Muscle of leg (tissue), 11 donors: Measurements from ENCODE around the gene PLET1. TPM values are rescaled to one million over a fixed set of nuclear protein-coding genes. Genes with fewer than 3 reads are reported as not detected.

Source experiments
- DNase-seq: peaks from one replicate; pipeline ENCODE4 v3.0.0; 2013
- H3K27ac ChIP-seq: one replicate; pipeline ENCODE4 v1.5.1; 2013; ENCODE audit warnings: mild to moderate bottlenecking, low read length, control low read depth
- H3K27me3 ChIP-seq: one replicate; pipeline ENCODE4 v1.6.1; 2013; ENCODE audit warnings: low read length; ENCODE audit not compliant: control insufficient read depth, insufficient read depth
- H3K36me3 ChIP-seq: one replicate; pipeline ENCODE4 v1.6.1; 2013; ENCODE audit warnings: low read length; ENCODE audit not compliant: control insufficient read depth, insufficient read depth
- H3K4me1 ChIP-seq: one replicate; pipeline ENCODE4 v1.6.1; 2013; ENCODE audit warnings: low read length; ENCODE audit not compliant: control insufficient read depth, insufficient read depth
- H3K4me3 ChIP-seq: one replicate; pipeline ENCODE4 v1.5.1; 2013; ENCODE audit warnings: low read length, control low read depth
- H3K9me3 ChIP-seq: replicated peaks from 2 replicates; pipeline ENCODE4 v1.6.1; 2013; ENCODE audit warnings: low read depth, low read length; ENCODE audit not compliant: control insufficient read depth
- WGBS: methylation state at CpG from one replicate; pipeline ENCODE4 v1.1.5; 2013; ENCODE audit warnings: missing lambda C conversion rate; ENCODE audit not compliant: insufficient coverage; 5-methylcytosine and 5-hydroxymethylcytosine counted together
- polyA plus RNA-seq, 8 donors: library from polyadenylated mRNA; unstranded; fragments of 120-200 nt; gene quantifications; one replicate each; pipeline versions ENCODE4 v1.2.1 to v1.2.3, GENCODE V29; 2013; ENCODE audit warnings: inconsistent platforms in 1 of 8, low replicate concordance in 1 of 8; ENCODE audit not compliant: insufficient read length in 8 of 8, insufficient read depth in 1 of 8
- total RNA-seq: library from RNA; stranded (reverse); fragments of 120-200 nt; gene quantifications from one replicate; pipeline ENCODE4 v1.2.4, GENCODE V29; 2013

The PLET1 gene
- total and polyA plus RNA-seq, 9 donors = not detected

GRCh38 chr11:112248201-112248600 is 12.5 kb downstream of the PLET1 start:
- WGBS = no CpG with 5 or more reads among the region's 2 CpGs
- Histone ChIP-seq H3K9me3 (peaks cover 3% of the 10 kb centered on the region), H3K27me3 (no peaks in the 10 kb centered on the region), H3K27ac (no peak overlapping the region), H3K4me3 (no peak overlapping the region), H3K4me1 (no peaks in the 10 kb centered on the region), H3K36me3 (no peaks in the 10 kb centered on the region)
- DNase-seq = peak; percentile 15

GRCh38 chr11:112247201-112247600 is 13.5 kb downstream of the PLET1 start:
- Histone ChIP-seq H3K27me3 (no peaks in the 10 kb centered on the region), H3K27ac (no peak overlapping the region), H3K4me1 (no peaks in the 10 kb centered on the region), H3K9me3 (peaks cover 3% of the 10 kb centered on the region), H3K36me3 (no peaks in the 10 kb centered on the region), H3K4me3 (no peak overlapping the region)
- WGBS = no CpG with 5 or more reads among the region's 4 CpGs
- no peak for DNase-seq

- no peak overlapping the region for H3K27ac ChIP-seq
- peaks cover 3% of the 10 kb centered on the region for H3K9me3 ChIP-seq
- DNase-seq = no peak
- peaks cover 21% of the 10 kb centered on the region for H3K36me3 ChIP-seq
- WGBS = 93% methylated on average over 2 of the region's 3 CpGs
- no peaks in the 10 kb centered on the region for H3K27me3 ChIP-seq
- H3K4me1 ChIP-seq = no peaks in the 10 kb centered on the region
- H3K4me3 ChIP-seq = no peak overlapping the region
These were observed 19.2 kb downstream of the PLET1 start for GRCh38 chr11:112241486-112241885.

GRCh38 chr11:112238041-112238440 is 22.6 kb downstream of the PLET1 start:
- no peak for DNase-seq
- Histone ChIP-seq H3K27me3 (no peaks in the 10 kb centered on the region), H3K36me3 (peaks cover 31% of the 10 kb centered on the region), H3K27ac (no peak overlapping the region), H3K9me3 (no peaks in the 10 kb centered on the region), H3K4me3 (no peak overlapping the region), H3K4me1 (no peaks in the 10 kb centered on the region)
- no CpG with 5 or more reads among the region's 3 CpGs for WGBS

GRCh38 chr11:112237451-112237850 is 23.2 kb downstream of the PLET1 start:
- H3K4me1 ChIP-seq = no peaks in the 10 kb centered on the region
- no peaks in the 10 kb centered on the region for H3K9me3 ChIP-seq
- H3K4me3 ChIP-seq = no peak overlapping the region
- WGBS = 83% methylated on average over 1 of the region's 4 CpGs
- no peak for DNase-seq
- peaks cover 31% of the 10 kb centered on the region for H3K36me3 ChIP-seq
- no peaks in the 10 kb centered on the region for H3K27me3 ChIP-seq
- H3K27ac ChIP-seq = no peak overlapping the region

GRCh38 chr11:112235750-112236390 is 24.8 kb downstream of the PLET1 start:
- Histone ChIP-seq H3K9me3 (no peaks in the 10 kb centered on the region), H3K4me1 (no peaks in the 10 kb centered on the region), H3K4me3 (no peak overlapping the region), H3K27me3 (no peaks in the 10 kb centered on the region), H3K36me3 (peaks cover 31% of the 10 kb centered on the region), H3K27ac (no peak overlapping the region)
- DNase-seq = no peak
- WGBS = 100% methylated on average over 7 of the region's 8 CpGs

GRCh38 chr11:112231952-112232351 is 28.7 kb downstream of the PLET1 start:
- WGBS = no CpG with 5 or more reads among the region's 2 CpGs
- H3K36me3 ChIP-seq = peaks cover 19% of the 10 kb centered on the region
- H3K4me3 ChIP-seq = no peak overlapping the region
- H3K27me3 ChIP-seq = no peaks in the 10 kb centered on the region
- H3K9me3 ChIP-seq = no peaks in the 10 kb centered on the region
- DNase-seq = no peak
- H3K27ac ChIP-seq = no peak overlapping the region
- peaks cover 7% of the 10 kb centered on the region for H3K4me1 ChIP-seq

- Histone ChIP-seq H3K36me3 (peaks cover 6% of the 10 kb centered on the region), H3K27ac (no peak overlapping the region)
These were observed 30.8 kb downstream of the PLET1 start for GRCh38 chr11:112229746-112230433.

GRCh38 chr11:112229159-112229558 is 31.5 kb downstream of the PLET1 start:
- Histone ChIP-seq H3K4me3 (no peak overlapping the region), H3K4me1 (peaks cover 10% of the 10 kb centered on the region), H3K36me3 (peaks cover 6% of the 10 kb centered on the region), H3K9me3 (no peaks in the 10 kb centered on the region), H3K27ac (no peak overlapping the region), H3K27me3 (no peaks in the 10 kb centered on the region)
- no peak for DNase-seq
- WGBS = no CpG with 5 or more reads among the region's 7 CpGs

More at GRCh38 chr11:112229746-112230433, 30.8 kb downstream of the PLET1 start:
- no peak for DNase-seq
- Histone ChIP-seq H3K9me3 (no peaks in the 10 kb centered on the region), H3K4me3 (no peak overlapping the region), H3K4me1 (peaks cover 10% of the 10 kb centered on the region), H3K27me3 (no peaks in the 10 kb centered on the region)
- 100% methylated on average over 1 of the region's 3 CpGs for WGBS

GRCh38 chr11:112228706-112229105 is 32.0 kb downstream of the PLET1 start:
- Histone ChIP-seq H3K27ac (no peak overlapping the region), H3K27me3 (no peaks in the 10 kb centered on the region), H3K4me3 (no peak overlapping the region), H3K9me3 (no peaks in the 10 kb centered on the region), H3K36me3 (peaks cover 6% of the 10 kb centered on the region), H3K4me1 (peaks cover 10% of the 10 kb centered on the region)
- no peak for DNase-seq
- 100% methylated on average over 1 of the region's 2 CpGs for WGBS
